HCT116 (cell line): ENCODE measurements around the gene TES. TPM values are rescaled to one million over a fixed set of nuclear protein-coding genes. Genes with fewer than 3 reads are reported as not detected.

Source experiments
- ATAC-seq: fragments of 200-7000 bp; cut with Tn5 transposase; 2 replicates; pipeline ENCODE4 v1.9.1; 2020; ENCODE audit warnings: mild to moderate bottlenecking, moderate library complexity
- BruUV-seq: library from RNA; stranded (reverse); fragments of 400-500 nt; replicated peaks from 2 replicates; lab custom pipeline; 2021; lab: Mats Ljungman, UMichigan
- CTCF ChIA-PET: fragments of 300-600 bp; sonication (Branson Sonifier 250); formaldehyde crosslinking; loops from one replicate; lab custom pipeline; 2021; ENCODE audit warnings: antibody characterized with exemption; lab: Charles Lee
- POLR2A ChIA-PET: fragments of 300-600, 350-600 bp; sonication (Branson Sonifier 250); formaldehyde crosslinking; loops from one replicate; lab custom pipeline; 2021; ENCODE audit warnings: antibody characterized with exemption; lab: Charles Lee
- RAD21 ChIA-PET, 2 experiments: fragments of 300-600 bp; sonication (Branson Sonifier 250); formaldehyde crosslinking; loops; one replicate each; lab custom pipeline; 2023; ENCODE audit warnings: low total read pairs in 2 of 2; ENCODE audit not compliant: uncharacterized antibody in 2 of 2, unreplicated experiment in 2 of 2, low non-redundant PET in 1 of 2; lab: Charles Lee
- DNase-seq: peaks from one replicate; pipeline ENCODE4 v3.0.0-alpha.2; 2010; ENCODE audit warnings: low read depth, low spot score
- H2AFZ ChIP-seq: fragments of 200-600 bp; shearing (Covaris generic), sonication (generic); 2 replicates; pipeline ENCODE4 v1.6.1; 2017; ENCODE audit warnings: low read depth, mixed run types, mixed read lengths, antibody characterized with exemption, low read length; ENCODE audit not compliant: poor library complexity, severe bottlenecking
- H3K27ac ChIP-seq: 2 replicates; pipeline ENCODE4 v1.5.1; 2012; ENCODE audit warnings: low read depth, low read length
- H3K27me3 ChIP-seq: fragments of 200-600 bp; sonication (generic); 2 replicates; pipeline ENCODE4 v1.6.1; 2016; ENCODE audit warnings: mixed run types, low read length, mixed read lengths; ENCODE audit not compliant: insufficient read depth
- H3K36me3 ChIP-seq, 2 experiments: fragments of 200-500 bp in 1 of 2; fragments of 200-600 bp in 1 of 2; sonication (Bioruptor generic) in 1 of 2; sonication (generic) in 1 of 2; 2 replicates each; pipeline versions ENCODE4 v1.5.1 to v1.6.1; 2014 to 2016; ENCODE audit warnings: low read length in 2 of 2, inconsistent platforms in 1 of 2, mixed read lengths in 1 of 2, mixed run types in 1 of 2; ENCODE audit not compliant: insufficient read depth in 2 of 2, control insufficient read depth in 1 of 2
- H3K4me1 ChIP-seq, 2 experiments: fragments of 200-600 bp in 1 of 2; sonication (generic) in 1 of 2; 2 replicates each; pipeline versions ENCODE4 v1.5.1 to v1.6.1; 2012 to 2017; ENCODE audit warnings: low read length in 2 of 2, inconsistent platforms in 1 of 2, mild to moderate bottlenecking in 1 of 2, mixed read lengths in 1 of 2, mixed run types in 1 of 2, moderate library complexity in 1 of 2; ENCODE audit not compliant: insufficient read depth in 2 of 2, control insufficient read depth in 1 of 2
- H3K4me2 ChIP-seq: fragments of 200-600 bp; sonication (generic); 2 replicates; pipeline ENCODE4 v1.6.1; 2017; ENCODE audit warnings: mixed run types, low read length, mixed read lengths
- H3K4me3 ChIP-seq, 2 experiments: fragments of 200-600 bp in 1 of 2; sonication (generic) in 1 of 2; replicated peaks in 1 of 2; 2 replicates each; pipeline ENCODE4 v1.5.1; 2011 to 2016; ENCODE audit warnings: low read length in 2 of 2, control low read depth in 1 of 2, low read depth in 1 of 2, mild to moderate bottlenecking in 1 of 2, mixed read lengths in 1 of 2, mixed run types in 1 of 2
- H3K79me2 ChIP-seq: fragments of 200-600 bp; sonication (generic); 2 replicates; pipeline ENCODE4 v1.6.1; 2017; ENCODE audit warnings: mild to moderate bottlenecking, mixed run types, low read length, moderate library complexity, mixed read lengths; ENCODE audit not compliant: insufficient read depth
- H3K9ac ChIP-seq: fragments of 200-600 bp; sonication (generic); 2 replicates; pipeline ENCODE4 v1.6.1; 2016; ENCODE audit warnings: low read length, mixed read lengths
- H3K9me2 ChIP-seq: fragments of 200-600 bp; sonication (generic), shearing (Covaris generic); 2 replicates; pipeline ENCODE4 v1.6.1; 2017; ENCODE audit warnings: mixed run types, mild to moderate bottlenecking, moderate library complexity; ENCODE audit not compliant: insufficient read depth
- H3K9me3 ChIP-seq, 2 experiments: fragments of 200-500 bp in 1 of 2; fragments of 200-600 bp in 1 of 2; sonication (Bioruptor generic) in 1 of 2; sonication (generic) in 1 of 2; 2 replicates each; pipeline ENCODE4 v1.6.1; 2014 to 2017; ENCODE audit warnings: low read length in 2 of 2, mixed read lengths in 2 of 2, inconsistent platforms in 1 of 2, low read depth in 1 of 2, mild to moderate bottlenecking in 1 of 2, mixed run types in 1 of 2, moderate library complexity in 1 of 2; ENCODE audit not compliant: control insufficient read depth in 1 of 2, insufficient read depth in 1 of 2
- H4K20me1 ChIP-seq: fragments of 200-600 bp; sonication (generic), shearing (Covaris generic); 2 replicates; pipeline ENCODE4 v1.6.1; 2017; ENCODE audit warnings: mixed run types, mild to moderate bottlenecking, moderate library complexity; ENCODE audit not compliant: insufficient read depth
- ATF3 ChIP-seq: IDR thresholded peaks from 2 replicates; pipeline ENCODE4 v1.6.1; 2012
- ELF1 ChIP-seq: IDR thresholded peaks from 2 replicates; pipeline ENCODE4 v1.6.1; 2012; ENCODE audit warnings: low read depth, borderline replicate concordance
- JUND ChIP-seq: IDR thresholded peaks from 2 replicates; pipeline ENCODE4 v1.6.1; 2012
- MAX ChIP-seq: IDR thresholded peaks from 2 replicates; pipeline ENCODE4 v1.6.1; 2012
- POLR2A ChIP-seq: IDR thresholded peaks from 2 replicates; pipeline ENCODE4 v1.7.0; 2011; ENCODE audit warnings: borderline replicate concordance; ENCODE audit not compliant: insufficient read depth, insufficient read length; ENCODE audit errors: extremely low read depth
- POLR2AphosphoS5 ChIP-seq: IDR thresholded peaks from 2 replicates; pipeline ENCODE4 v1.6.1; 2011; ENCODE audit warnings: mild to moderate bottlenecking, low read depth, low read length, moderate library complexity
- REST ChIP-seq: IDR thresholded peaks from 2 replicates; pipeline ENCODE4 v1.6.1; 2012; ENCODE audit warnings: low read depth
- SIN3A ChIP-seq: IDR thresholded peaks from 2 replicates; pipeline ENCODE4 v1.6.1; 2012; ENCODE audit warnings: low read depth
- SP1 ChIP-seq: IDR thresholded peaks from 2 replicates; pipeline ENCODE4 v1.6.1; 2012; ENCODE audit warnings: low read depth
- YY1 ChIP-seq: IDR thresholded peaks from 2 replicates; pipeline ENCODE4 v1.6.1; 2011; ENCODE audit warnings: low read length, low read depth, moderate library complexity, mild to moderate bottlenecking; ENCODE audit not compliant: insufficient replicate concordance; ENCODE audit errors: extremely low read depth
- ZBTB33 ChIP-seq: IDR thresholded peaks from 2 replicates; pipeline ENCODE4 v1.6.1; 2011; ENCODE audit warnings: mild to moderate bottlenecking, low read length, moderate library complexity; ENCODE audit not compliant: insufficient replicate concordance; ENCODE audit errors: extremely low read depth
- ZNF274 ChIP-seq: fragments of 200-500 bp; sonication (Bioruptor generic); IDR thresholded peaks from 2 replicates; pipeline ENCODE4 v1.6.1; 2014; ENCODE audit warnings: mild to moderate bottlenecking, low read depth, low read length, inconsistent platforms
- intact Hi-C: fragments of 100-400 bp; cut with micrococcal nuclease; formaldehyde crosslinking; loops from 2 replicates; pipeline ENCODE4 v1.10.0; 2022
- total RNA-seq: library from RNA; stranded (reverse); gene quantifications from one replicate; pipeline ENCODE4 v1.2.1, GENCODE V29; 2021; ENCODE audit not compliant: unreplicated experiment

The TES gene
- total RNA-seq, 1 experiment from 2014 or later = 129 TPM

GRCh38 chr7:116298055-116298454 lies 87.7 kb downstream of the TES start:
- Histone ChIP-seq H3K9ac (no peak overlapping the region), H3K27me3 (no peaks in the 10 kb centered on the region), H2AFZ (no peak overlapping the region), H3K27ac (no peak overlapping the region), H3K4me1 (no peaks in the 10 kb centered on the region), H3K79me2 (no peaks in the 10 kb centered on the region)
- RAD21 ChIA-PET = no interaction called here
- POLR2A ChIA-PET = no interaction called here
- TF ChIP-seq ELF1 (no peak), YY1 (no peak), ZBTB33 (no peak), ZNF274 (no peak), POLR2AphosphoS5 (no peak), REST (no peak), MAX (no peak), SIN3A (no peak), ATF3 (no peak), SP1 (no peak), POLR2A (no peak), JUND (no peak)
- TF ChIP-seq, all 23 proteins: peak for 0
- no peak for DNase-seq
- Histone ChIP-seq H3K4me2 (no peak overlapping the region), H3K4me3 (no peak overlapping the region), H3K9me2 (no peaks in the 10 kb centered on the region), H3K9me3 (peaks cover 0 to 11% of the 10 kb centered on the region in 2 experiments; a peak in 1 of 4 replicates), H3K36me3 (no peaks in the 10 kb centered on the region), H4K20me1 (no peaks in the 10 kb centered on the region)
- BruUV-seq = no TSS peak
- no peak for ATAC-seq
- CTCF ChIA-PET = no interaction called here
- intact Hi-C loops = no loop called here
